Right lobe of liver (tissue), 6 donors: ENCODE data around the gene FAM50A. TPM values are rescaled to one million over a fixed set of nuclear protein-coding genes. Genes with fewer than 3 reads are reported as not detected.
A peak's percentile ranks its signal among the peaks of the same experiment; 100 is the strongest.

Source experiments
- ATAC-seq, 4 donors: fragments of 200-7000 bp; cut with Tn5 transposase; one replicate each; pipeline ENCODE4 v1.9.1; 2020; ENCODE audit warnings: mild to moderate bottlenecking in 4 of 4, moderate library complexity in 4 of 4
- DNase-seq, 3 donors: peaks; one replicate each; pipeline ENCODE4 v3.0.0-alpha.2; 2020
- H3K27ac ChIP-seq, 3 donors: fragments of 200-600 bp; one replicate each; pipeline ENCODE4 v1.8.0; 2022
- H3K27me3 ChIP-seq, 2 donors: fragments of 200-600 bp; one replicate each; pipeline ENCODE4 v1.8.0; 2022
- H3K36me3 ChIP-seq, 4 donors: fragments of 200-600 bp; sonication (generic) in 1 of 4; one replicate each; pipeline versions ENCODE4 v1.5.1 to v1.8.0; 2017 to 2022; ENCODE audit warnings: control low read depth in 1 of 4
- H3K4me1 ChIP-seq, 4 donors: fragments of 200-600 bp; sonication (generic) in 1 of 4; one replicate each; pipeline versions ENCODE4 v1.5.1 to v1.8.0; 2017 to 2022; ENCODE audit warnings: control low read depth in 1 of 4
- H3K4me3 ChIP-seq, 3 donors: fragments of 200-600 bp; one replicate each; pipeline ENCODE4 v1.8.0; 2022
- H3K9me3 ChIP-seq, 4 donors: fragments of 200-600 bp; sonication (generic) in 1 of 4; one replicate each; pipeline versions ENCODE4 v1.5.1 to v1.8.0; 2017 to 2022; ENCODE audit warnings: control low read depth in 1 of 4
- POLR2A ChIP-seq: fragments of 450-650 bp; IDR thresholded peaks from one replicate; pipeline ENCODE4 v1.6.1; 2017; ENCODE audit warnings: antibody characterized with exemption, mild to moderate bottlenecking
- WGBS: methylation state at CpG from one replicate; pipeline ENCODE4 v1.1.6; 2018; ENCODE audit warnings: low coverage, low lambda C conversion rate; ENCODE audit not compliant: insufficient coverage; ENCODE audit errors: missing lambda C conversion rate; 5-methylcytosine and 5-hydroxymethylcytosine counted together
- intact Hi-C, 2 donors: fragments of 100-400 bp; cut with DNase I; formaldehyde crosslinking; loops; one replicate each; pipeline versions ENCODE4 v1.11.2 to v1.14.1; 2022
- total RNA-seq, 6 experiments: library from RNA; depleted of rRNA in 2 of 6; stranded (reverse); fragments of >200 nt in 2 of 6; fragmentation: NEBNext Ultra II Directional in 3 of 6; extraction: Animal tissue kit (Norgen Biotek cat#: 25700) in 3 of 6; gene quantifications; one replicate each; pipeline versions ENCODE4 v1.1.0 to v1.2.4, GENCODE V29; 2016 to 2023
- TF ChIP-seq, protein P1 (sequence below), 4 donors: fragments of 200-600 bp in 3 of 4; fragments of 450-650 bp in 1 of 4; IDR thresholded peaks; one replicate each; pipeline versions ENCODE4 v1.5.1 to v1.8.0; 2016 to 2022; ENCODE audit warnings: antibody characterized with exemption in 4 of 4, mild to moderate bottlenecking in 2 of 4
- donor health status: DM: no; HTN: yes; CAD: no.
- donor health status: DM: no; HTN: no; CAD: no.
- donor health status: DM: no; HTN: no; CAD: no.
- donor health status: DM: no; HTN: yes; CAD: no.
- donor health status: DM: no; HTN: yes; CAD: no.

FAM50A gene
- total RNA-seq, 6 experiments from 2014 or later, result 19.2 to 36.8 (median 21.9) TPM

GRCh38 chrX:154485150-154486051 is 41.5 kb downstream of the FAM50A start:
- Histone ChIP-seq H3K27ac (peak overlapping the region; percentile 26 to 71 (median 62)), H3K36me3 (no peaks in the 10 kb centered on the region), H3K4me3 (peak overlapping the region; percentile 48 to 72 (median 60)), H3K9me3 (no peaks in the 10 kb centered on the region), H3K4me1 (no peaks in the 10 kb centered on the region), H3K27me3 (no peaks in the 10 kb centered on the region)
- intact Hi-C loops, result no loop called here
- ATAC-seq (peak in 1 of 4 donors; percentile 25), DNase-seq (peak in 1 of 3 donors; percentile 16)
- TF ChIP-seq POLR2A, result no peak
- TF ChIP-seq, protein P1, sequence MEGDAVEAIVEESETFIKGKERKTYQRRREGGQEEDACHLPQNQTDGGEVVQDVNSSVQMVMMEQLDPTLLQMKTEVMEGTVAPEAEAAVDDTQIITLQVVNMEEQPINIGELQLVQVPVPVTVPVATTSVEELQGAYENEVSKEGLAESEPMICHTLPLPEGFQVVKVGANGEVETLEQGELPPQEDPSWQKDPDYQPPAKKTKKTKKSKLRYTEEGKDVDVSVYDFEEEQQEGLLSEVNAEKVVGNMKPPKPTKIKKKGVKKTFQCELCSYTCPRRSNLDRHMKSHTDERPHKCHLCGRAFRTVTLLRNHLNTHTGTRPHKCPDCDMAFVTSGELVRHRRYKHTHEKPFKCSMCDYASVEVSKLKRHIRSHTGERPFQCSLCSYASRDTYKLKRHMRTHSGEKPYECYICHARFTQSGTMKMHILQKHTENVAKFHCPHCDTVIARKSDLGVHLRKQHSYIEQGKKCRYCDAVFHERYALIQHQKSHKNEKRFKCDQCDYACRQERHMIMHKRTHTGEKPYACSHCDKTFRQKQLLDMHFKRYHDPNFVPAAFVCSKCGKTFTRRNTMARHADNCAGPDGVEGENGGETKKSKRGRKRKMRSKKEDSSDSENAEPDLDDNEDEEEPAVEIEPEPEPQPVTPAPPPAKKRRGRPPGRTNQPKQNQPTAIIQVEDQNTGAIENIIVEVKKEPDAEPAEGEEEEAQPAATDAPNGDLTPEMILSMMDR (IDR thresholded peaks at IDR 0.05), result no peak
- 53% methylated on average over 9 of the region's 35 CpGs for WGBS

- peak in 2 of 3 donors; percentile 50 to 56 for DNase-seq
- H3K27ac ChIP-seq, result peak overlapping the region; percentile 26 to 71 (median 62)
- TF ChIP-seq, protein P1 (IDR thresholded peaks at IDR 0.05), result no peak
- TF ChIP-seq POLR2A, result peak; percentile 11
- no peaks in the 10 kb centered on the region for H3K9me3 ChIP-seq
- peak in 3 of 4 donors; percentile 7 to 31 (median 10) for ATAC-seq
- H3K4me3 ChIP-seq, result peak overlapping the region; percentile 48 to 72 (median 60)
- no peaks in the 10 kb centered on the region for H3K36me3 ChIP-seq
- H3K4me1 ChIP-seq, result no peaks in the 10 kb centered on the region
- WGBS, result no CpG with 5 or more reads among the region's 35 CpGs
- intact Hi-C loops, result no loop called here
- no peaks in the 10 kb centered on the region for H3K27me3 ChIP-seq
Observed at GRCh38 chrX:154486052-154486395, 42.1 kb downstream of the FAM50A start.

DNA sequence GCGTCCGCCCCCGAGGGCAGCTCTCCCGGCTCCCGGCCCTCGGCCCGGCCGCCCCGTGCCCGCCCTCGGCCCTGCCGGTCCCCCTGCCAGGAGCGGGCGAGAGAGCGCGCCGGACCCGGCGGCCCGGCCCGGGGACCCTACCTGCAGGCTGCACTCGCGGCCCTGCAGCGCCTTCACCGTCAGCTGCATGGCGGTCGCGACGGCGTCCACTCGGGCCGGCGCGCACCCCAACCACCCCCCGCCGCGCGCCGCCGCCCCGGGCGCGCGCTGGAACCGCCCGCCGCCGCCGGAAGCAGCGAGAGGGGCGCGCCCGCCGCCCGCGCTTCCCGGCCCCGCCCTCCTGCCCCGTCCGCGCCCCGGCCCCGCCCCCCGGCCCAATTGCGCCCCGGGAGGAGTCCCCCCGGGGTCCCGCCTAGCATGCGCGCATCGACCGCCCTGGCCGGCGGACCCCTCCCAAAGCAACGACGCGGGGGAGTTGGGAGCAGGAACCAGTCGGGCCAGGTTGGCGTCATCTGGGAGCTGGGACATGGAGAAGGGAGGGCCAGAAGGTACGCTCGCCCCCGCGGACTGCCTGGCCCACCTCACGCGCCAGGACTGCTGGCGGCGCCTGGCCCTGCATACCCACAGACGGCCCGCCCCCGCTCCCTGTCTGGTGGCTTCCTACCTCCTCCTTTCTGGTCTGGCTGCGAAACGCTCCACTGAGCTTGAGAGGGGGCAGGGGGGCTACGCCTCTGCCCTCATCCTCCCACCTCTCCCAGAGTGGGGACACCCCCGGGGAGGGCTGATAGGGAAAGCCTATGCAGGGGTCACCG is 42.7 kb downstream of the FAM50A start, which contains the start of gene UBL4A:
Gene UBL4A (minus strand): TSS at position 220 of the 812 bp plus-strand sequence. CDS start 31 bp downstream, at position 189.
- DNase-seq (peak in 2 of 3 donors; percentile 62 to 72), ATAC-seq (peak; percentile 28 to 50 (median 34))
- Histone ChIP-seq H3K27me3 (no peaks in the 10 kb centered on the region), H3K27ac (peak within 1 kb of the TSS; percentile 26 to 71 (median 62)), H3K36me3 (no peaks in the 10 kb centered on the region), H3K4me1 (no peaks in the 10 kb centered on the region), H3K9me3 (no peaks in the 10 kb centered on the region), H3K4me3 (peak within 1 kb of the TSS; percentile 48 to 72 (median 60))
- intact Hi-C loops, result no loop called here
- 30% methylated on average over 1 of the region's 95 CpGs for WGBS
- TF ChIP-seq, protein P1 (IDR thresholded peaks at IDR 0.05), result no peak
- peak; percentile 53 for TF ChIP-seq POLR2A

- Histone ChIP-seq H3K27me3 (no peaks in the 10 kb centered on the region), H3K9me3 (no peaks in the 10 kb centered on the region), H3K36me3 (no peaks in the 10 kb centered on the region), H3K4me3 (no peak overlapping the region), H3K27ac (no peak overlapping the region), H3K4me1 (no peaks in the 10 kb centered on the region)
- ATAC-seq (no peak), DNase-seq (no peak)
- TF ChIP-seq, protein P1 (IDR thresholded peaks at IDR 0.05), result no peak
- no peak for TF ChIP-seq POLR2A
- intact Hi-C loops, result no loop called here
- 93% methylated on average over 10 of the region's 28 CpGs for WGBS
Observed at GRCh38 chrX:154487518-154488290, 43.8 kb downstream of the FAM50A start.
